Chondrocyte (in vitro differentiated cells): ENCODE results near the gene MYB. TPM values are rescaled to one million over a fixed set of nuclear protein-coding genes. Genes with fewer than 3 reads are reported as not detected.

ENCODE experiments used
- DNase-seq: peaks from one replicate; pipeline ENCODE4 v3.0.0; 2021; ENCODE audit warnings: mixed read lengths, low spot score
- H3K27ac Mint-ChIP-seq: one replicate; pipeline ENCODE4 v1.8.0; 2021; ENCODE audit warnings: mild to moderate bottlenecking, moderate library complexity, mixed read lengths; ENCODE audit not compliant: unreplicated experiment
- H3K27me3 Mint-ChIP-seq: 2 replicates; pipeline ENCODE4 v1.8.0; 2021; ENCODE audit warnings: low read depth, mixed read lengths
- H3K36me3 Mint-ChIP-seq: 2 replicates; pipeline ENCODE4 v1.8.0; 2021; ENCODE audit warnings: low read depth, mixed read lengths
- H3K4me1 Mint-ChIP-seq: 2 replicates; pipeline ENCODE4 v1.8.0; 2021; ENCODE audit warnings: low read depth, mild to moderate bottlenecking, mixed read lengths
- H3K4me3 Mint-ChIP-seq: one replicate; pipeline ENCODE4 v1.8.0; 2021; ENCODE audit warnings: mild to moderate bottlenecking, moderate library complexity, mixed read lengths; ENCODE audit not compliant: unreplicated experiment
- H3K9me3 Mint-ChIP-seq: 2 replicates; pipeline ENCODE4 v1.8.0; 2021; ENCODE audit warnings: low read depth, mixed read lengths
- microRNA-seq: library from miRNA; unstranded; fragments of <30 nt; microRNA quantifications from one replicate; pipeline ENCODE4 v1.2.0, GENCODE V29; 2020; ENCODE audit warnings: borderline number of aligned reads
- total RNA-seq: library from RNA; stranded (reverse); gene quantifications from 3 replicates; pipeline ENCODE4 v1.2.1, GENCODE V29; 2021
- TF ChIP-seq, protein P1 (sequence below): fragments of 200-600 bp; sonication (generic); IDR thresholded peaks from 2 replicates; pipeline ENCODE4 v1.5.0; 2021; ENCODE audit warnings: antibody characterized with exemption, mild to moderate bottlenecking, moderate library complexity

Gene MYB
- total RNA-seq, 1 donor from 2014 or later, result 0.20 TPM

DNA sequence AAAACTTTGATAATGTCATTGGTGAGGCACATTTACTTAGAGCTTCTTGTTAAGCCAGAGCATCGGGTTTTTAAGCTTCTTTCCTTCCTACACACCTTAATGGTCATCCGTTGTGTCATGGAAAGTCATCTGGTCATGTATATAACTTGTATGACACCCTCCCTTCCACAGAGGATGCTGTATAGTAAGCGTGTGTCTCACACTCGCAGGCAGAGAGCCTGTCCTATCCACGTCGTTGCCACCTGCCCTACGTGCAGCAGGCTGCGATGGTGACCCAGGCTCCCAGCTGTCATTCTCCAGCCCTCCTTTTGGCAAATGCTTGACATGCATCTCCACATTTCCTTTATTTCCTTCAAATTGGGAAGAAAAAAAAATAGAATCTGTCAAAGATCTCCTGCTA is 85.6 kb downstream of the MYB start:
- H3K27me3 Mint-ChIP-seq, result no peaks in the 10 kb centered on the region
- no peaks in the 10 kb centered on the region for H3K36me3 Mint-ChIP-seq
- H3K9me3 Mint-ChIP-seq, result no peaks in the 10 kb centered on the region
- H3K27ac Mint-ChIP-seq, result no peak overlapping the region
- no peak for DNase-seq
- no peaks in the 10 kb centered on the region for H3K4me1 Mint-ChIP-seq
- H3K4me3 Mint-ChIP-seq, result no peak overlapping the region
- TF ChIP-seq, protein P1, sequence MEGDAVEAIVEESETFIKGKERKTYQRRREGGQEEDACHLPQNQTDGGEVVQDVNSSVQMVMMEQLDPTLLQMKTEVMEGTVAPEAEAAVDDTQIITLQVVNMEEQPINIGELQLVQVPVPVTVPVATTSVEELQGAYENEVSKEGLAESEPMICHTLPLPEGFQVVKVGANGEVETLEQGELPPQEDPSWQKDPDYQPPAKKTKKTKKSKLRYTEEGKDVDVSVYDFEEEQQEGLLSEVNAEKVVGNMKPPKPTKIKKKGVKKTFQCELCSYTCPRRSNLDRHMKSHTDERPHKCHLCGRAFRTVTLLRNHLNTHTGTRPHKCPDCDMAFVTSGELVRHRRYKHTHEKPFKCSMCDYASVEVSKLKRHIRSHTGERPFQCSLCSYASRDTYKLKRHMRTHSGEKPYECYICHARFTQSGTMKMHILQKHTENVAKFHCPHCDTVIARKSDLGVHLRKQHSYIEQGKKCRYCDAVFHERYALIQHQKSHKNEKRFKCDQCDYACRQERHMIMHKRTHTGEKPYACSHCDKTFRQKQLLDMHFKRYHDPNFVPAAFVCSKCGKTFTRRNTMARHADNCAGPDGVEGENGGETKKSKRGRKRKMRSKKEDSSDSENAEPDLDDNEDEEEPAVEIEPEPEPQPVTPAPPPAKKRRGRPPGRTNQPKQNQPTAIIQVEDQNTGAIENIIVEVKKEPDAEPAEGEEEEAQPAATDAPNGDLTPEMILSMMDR, result no peak

DNA sequence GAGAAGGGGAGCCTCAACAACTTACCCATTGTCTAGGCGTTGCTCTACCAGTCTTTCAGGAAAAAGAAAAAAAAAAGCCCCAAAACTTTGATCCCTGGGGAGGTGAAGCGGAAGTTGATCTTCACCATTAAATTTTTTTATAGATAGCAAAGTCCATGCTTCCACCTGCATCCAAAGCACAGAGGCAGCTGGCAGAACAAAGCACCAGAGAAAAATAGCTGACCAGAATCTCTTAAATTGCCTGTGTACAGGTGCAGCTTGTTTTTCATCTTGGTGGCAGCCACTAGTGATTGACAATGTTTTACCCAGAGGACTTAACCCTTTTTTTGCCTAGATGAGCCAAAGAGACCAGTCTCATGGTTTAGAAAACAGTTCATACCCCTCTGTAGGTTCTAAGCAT is 86.0 kb downstream of the MYB start:
- H3K4me1 Mint-ChIP-seq, result no peaks in the 10 kb centered on the region
- H3K9me3 Mint-ChIP-seq, result no peaks in the 10 kb centered on the region

GRCh38 chr6:135268263-135268662 is 87.2 kb downstream of the MYB start:
- no peaks in the 10 kb centered on the region for H3K9me3 Mint-ChIP-seq
- no peak overlapping the region for H3K4me3 Mint-ChIP-seq
- TF ChIP-seq, protein P1, result no peak
- no peaks in the 10 kb centered on the region for H3K4me1 Mint-ChIP-seq
- no peaks in the 10 kb centered on the region for H3K36me3 Mint-ChIP-seq
- no peak overlapping the region for H3K27ac Mint-ChIP-seq
- DNase-seq, result no peak
- H3K27me3 Mint-ChIP-seq, result no peaks in the 10 kb centered on the region

More for the DNA sequence above, 86.0 kb downstream of the MYB start:
- Mint-ChIP-seq H3K36me3 (no peaks in the 10 kb centered on the region), H3K4me3 (no peak overlapping the region), H3K27me3 (no peaks in the 10 kb centered on the region), H3K27ac (no peak overlapping the region)
- TF ChIP-seq, protein P1, result no peak
- no peak for DNase-seq

DNA sequence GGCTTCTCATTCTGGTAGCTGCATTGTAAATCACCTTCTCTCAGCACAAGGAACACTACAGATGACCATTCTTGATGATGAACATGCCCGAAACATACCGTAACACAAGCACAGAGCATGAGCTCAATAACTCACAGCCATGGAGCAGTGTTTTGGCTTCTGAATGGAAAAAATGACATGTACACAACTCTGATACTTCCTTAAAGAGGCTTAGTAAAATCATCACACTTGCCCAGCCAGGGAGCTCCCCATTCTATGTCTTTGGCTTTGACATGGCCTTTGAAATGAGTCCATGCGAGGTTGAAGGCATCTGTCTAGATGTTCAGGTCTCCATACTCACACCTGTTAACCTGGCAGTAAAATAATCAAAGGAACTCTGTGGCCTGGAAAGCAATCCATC is 87.6 kb downstream of the MYB start:
- TF ChIP-seq, protein P1, result no peak
- H3K27ac Mint-ChIP-seq, result no peak overlapping the region
- H3K4me3 Mint-ChIP-seq, result no peak overlapping the region
- H3K36me3 Mint-ChIP-seq, result no peaks in the 10 kb centered on the region
- H3K9me3 Mint-ChIP-seq, result no peaks in the 10 kb centered on the region
- H3K27me3 Mint-ChIP-seq, result no peaks in the 10 kb centered on the region
- no peak for DNase-seq
- no peaks in the 10 kb centered on the region for H3K4me1 Mint-ChIP-seq

Small RNAs within 50 kb of the gene (microRNA-seq; reads per million reads assigned to microRNA genes)
- not detected for gene MIR548A2

Other genes with a start within 250 kb of the MYB start
- gene ALDH8A1, start 231.2 kb upstream of the MYB start, total RNA-seq, result 0.18 to 0.40 TPM (median 0.39 TPM) in 3 replicates
- gene HBS1L, start 126.5 kb upstream of the MYB start, total RNA-seq, result 69.3 to 72.8 TPM (median 70.4 TPM) in 3 replicates